ENCODE data around the gene CPM. TPM values are rescaled to one million over a fixed set of nuclear protein-coding genes. Genes with fewer than 3 reads are reported as not detected.

CPM gene
- total RNA-seq, 1 donor from 2014 or later, result 55.0 TPM

- intact Hi-C loops (cut with micrococcal nuclease), result no loop called here
- H3K27ac Mint-ChIP-seq, result no peak overlapping the region
- no peak overlapping the region for H3K4me3 Mint-ChIP-seq
- peaks cover 29% of the 10 kb centered on the region for H3K4me1 Mint-ChIP-seq (ENCODE audit: low read depth)
- H3K27me3 Mint-ChIP-seq (ENCODE audit: insufficient read depth), result no peaks in the 10 kb centered on the region
- no peaks in the 10 kb centered on the region for H3K9me3 Mint-ChIP-seq
- peaks cover 15% of the 10 kb centered on the region for H3K36me3 Mint-ChIP-seq (ENCODE audit: low read depth)
- no peak for DNase-seq (ENCODE audit: low spot score)
Observed at GRCh38 chr12:68893741-68894140, 39.2 kb downstream of the CPM start.

- Mint-ChIP-seq H3K4me3 (no peak overlapping the region), H3K4me1 (ENCODE audit: low read depth) (peaks cover 34% of the 10 kb centered on the region), H3K27me3 (ENCODE audit: insufficient read depth) (no peaks in the 10 kb centered on the region), H3K36me3 (ENCODE audit: low read depth) (peaks cover 15% of the 10 kb centered on the region), H3K27ac (no peak overlapping the region), H3K9me3 (no peaks in the 10 kb centered on the region)
- intact Hi-C loops (cut with micrococcal nuclease), result no loop called here
- DNase-seq (ENCODE audit: low spot score), result no peak
Observed at GRCh38 chr12:68893201-68893600, 39.8 kb downstream of the CPM start.

GRCh38 chr12:68891141-68891540 is 41.8 kb downstream of the CPM start:
- Mint-ChIP-seq H3K27me3 (ENCODE audit: insufficient read depth) (no peaks in the 10 kb centered on the region), H3K4me3 (no peak overlapping the region), H3K9me3 (no peaks in the 10 kb centered on the region), H3K27ac (no peak overlapping the region), H3K36me3 (ENCODE audit: low read depth) (peaks cover 14% of the 10 kb centered on the region), H3K4me1 (ENCODE audit: low read depth) (peaks cover 40% of the 10 kb centered on the region)
- intact Hi-C loops (cut with micrococcal nuclease), result no loop called here
- DNase-seq (ENCODE audit: low spot score), result no peak

- intact Hi-C loops (cut with micrococcal nuclease), result no loop called here
- Mint-ChIP-seq H3K4me3 (no peak overlapping the region), H3K27ac (no peak overlapping the region), H3K9me3 (no peaks in the 10 kb centered on the region), H3K27me3 (ENCODE audit: insufficient read depth) (no peaks in the 10 kb centered on the region), H3K4me1 (ENCODE audit: low read depth) (peaks cover 42% of the 10 kb centered on the region), H3K36me3 (ENCODE audit: low read depth) (peaks cover 10% of the 10 kb centered on the region)
- no peak for DNase-seq (ENCODE audit: low spot score)
Observed at GRCh38 chr12:68890701-68891113, 42.3 kb downstream of the CPM start.

- Mint-ChIP-seq H3K27ac (no peak overlapping the region), H3K4me3 (no peak overlapping the region), H3K4me1 (ENCODE audit: low read depth) (peaks cover 45% of the 10 kb centered on the region), H3K9me3 (no peaks in the 10 kb centered on the region), H3K36me3 (ENCODE audit: low read depth) (peaks cover 12% of the 10 kb centered on the region), H3K27me3 (ENCODE audit: insufficient read depth) (no peaks in the 10 kb centered on the region)
- intact Hi-C loops (cut with micrococcal nuclease), result loop anchor here (1.0 to 5.0 kb wide), 4 partner anchors 31 to 171 kb away; partner anchors contain the start of gene CPM
- DNase-seq (ENCODE audit: low spot score), result no peak
Observed at GRCh38 chr12:68888243-68888642, 44.7 kb downstream of the CPM start.

GRCh38 chr12:68887641-68888040 is 45.3 kb downstream of the CPM start:
- peaks cover 13% of the 10 kb centered on the region for H3K36me3 Mint-ChIP-seq (ENCODE audit: low read depth)
- intact Hi-C loops (cut with micrococcal nuclease), result loop anchor here (1.0 to 5.0 kb wide), 4 partner anchors 32 to 171 kb away; partner anchors contain the start of gene CPM
- H3K27me3 Mint-ChIP-seq (ENCODE audit: insufficient read depth), result no peaks in the 10 kb centered on the region
- no peak for DNase-seq (ENCODE audit: low spot score)
- no peaks in the 10 kb centered on the region for H3K9me3 Mint-ChIP-seq
- no peak overlapping the region for H3K4me3 Mint-ChIP-seq
- H3K4me1 Mint-ChIP-seq (ENCODE audit: low read depth), result peaks cover 45% of the 10 kb centered on the region
- no peak overlapping the region for H3K27ac Mint-ChIP-seq

- Mint-ChIP-seq H3K27me3 (ENCODE audit: insufficient read depth) (no peaks in the 10 kb centered on the region), H3K4me1 (ENCODE audit: low read depth) (peaks cover 41% of the 10 kb centered on the region), H3K9me3 (peaks cover 5% of the 10 kb centered on the region), H3K27ac (no peak overlapping the region), H3K4me3 (no peak overlapping the region), H3K36me3 (ENCODE audit: low read depth) (peaks cover 18% of the 10 kb centered on the region)
- no peak for DNase-seq (ENCODE audit: low spot score)
- intact Hi-C loops (cut with micrococcal nuclease), result loop anchor here (5.0 kb wide), 1 partner anchor 45 kb away; the partner anchor contains the start of gene CPM
Observed at GRCh38 chr12:68886636-68887572, 46.1 kb downstream of the CPM start.

- Mint-ChIP-seq H3K27me3 (ENCODE audit: insufficient read depth) (no peaks in the 10 kb centered on the region), H3K4me3 (no peak overlapping the region), H3K27ac (no peak overlapping the region), H3K9me3 (peaks cover 5% of the 10 kb centered on the region), H3K4me1 (ENCODE audit: low read depth) (peaks cover 26% of the 10 kb centered on the region), H3K36me3 (ENCODE audit: low read depth) (peaks cover 20% of the 10 kb centered on the region)
- intact Hi-C loops (cut with micrococcal nuclease), result loop anchor here (5.0 kb wide), 1 partner anchor 47 kb away; the partner anchor contains the start of gene CPM
- no peak for DNase-seq (ENCODE audit: low spot score)
Observed at GRCh38 chr12:68885381-68885780, 47.6 kb downstream of the CPM start.

GRCh38 chr12:68884251-68884650 is 48.7 kb downstream of the CPM start:
- no peak for DNase-seq (ENCODE audit: low spot score)
- Mint-ChIP-seq H3K4me3 (no peak overlapping the region), H3K27me3 (ENCODE audit: insufficient read depth) (no peaks in the 10 kb centered on the region), H3K27ac (no peak overlapping the region), H3K4me1 (ENCODE audit: low read depth) (peaks cover 19% of the 10 kb centered on the region), H3K9me3 (peaks cover 5% of the 10 kb centered on the region), H3K36me3 (ENCODE audit: low read depth) (peaks cover 20% of the 10 kb centered on the region)
- intact Hi-C loops (cut with micrococcal nuclease), result no loop called here

GRCh38 chr12:68883151-68883550 is 49.8 kb downstream of the CPM start:
- no peak for DNase-seq (ENCODE audit: low spot score)
- Mint-ChIP-seq H3K4me1 (ENCODE audit: low read depth) (peaks cover 10% of the 10 kb centered on the region), H3K36me3 (ENCODE audit: low read depth) (peaks cover 25% of the 10 kb centered on the region), H3K4me3 (no peak overlapping the region), H3K27ac (no peak overlapping the region), H3K9me3 (peaks cover 8% of the 10 kb centered on the region), H3K27me3 (ENCODE audit: insufficient read depth) (no peaks in the 10 kb centered on the region)
- intact Hi-C loops (cut with micrococcal nuclease), result no loop called here

- Mint-ChIP-seq H3K36me3 (ENCODE audit: low read depth) (peaks cover 25% of the 10 kb centered on the region), H3K27ac (no peak overlapping the region), H3K9me3 (peaks cover 8% of the 10 kb centered on the region), H3K27me3 (ENCODE audit: insufficient read depth) (no peaks in the 10 kb centered on the region), H3K4me3 (no peak overlapping the region), H3K4me1 (ENCODE audit: low read depth) (peaks cover 9% of the 10 kb centered on the region)
- intact Hi-C loops (cut with micrococcal nuclease), result no loop called here
- DNase-seq (ENCODE audit: low spot score), result no peak
Observed at GRCh38 chr12:68882251-68882964, 50.6 kb downstream of the CPM start.

GRCh38 chr12:68880660-68881325 is 52.2 kb downstream of the CPM start:
- Mint-ChIP-seq H3K9me3 (peaks cover 8% of the 10 kb centered on the region), H3K4me3 (no peak overlapping the region), H3K36me3 (ENCODE audit: low read depth) (peaks cover 24% of the 10 kb centered on the region), H3K4me1 (ENCODE audit: low read depth) (peaks cover 7% of the 10 kb centered on the region), H3K27ac (no peak overlapping the region), H3K27me3 (ENCODE audit: insufficient read depth) (no peaks in the 10 kb centered on the region)
- DNase-seq (ENCODE audit: low spot score), result no peak
- intact Hi-C loops (cut with micrococcal nuclease), result no loop called here
